ENCODE results near the gene U2SURP. TPM values are rescaled to one million over a fixed set of nuclear protein-coding genes. Genes with fewer than 3 reads are reported as not detected.
"Not testable (repeated sequence)": the region's sequence is repeated elsewhere in the genome, so short reads cannot be mapped to it uniquely, and the experiment has no call there.

The U2SURP gene
- total RNA-seq, 2 donors from 2014 or later, result 65.4 to 68.2 TPM

- intact Hi-C loops (cut with DNase I), result no loop called here
- H3K27ac ChIP-seq, result no peak overlapping the region
- no peaks in the 10 kb centered on the region for H3K4me1 ChIP-seq
- ATAC-seq (no peak), DNase-seq (no peak)
- no peak for TF ChIP-seq POLR2A (IDR thresholded peaks at IDR 0.05)
- TF ChIP-seq, protein P1, sequence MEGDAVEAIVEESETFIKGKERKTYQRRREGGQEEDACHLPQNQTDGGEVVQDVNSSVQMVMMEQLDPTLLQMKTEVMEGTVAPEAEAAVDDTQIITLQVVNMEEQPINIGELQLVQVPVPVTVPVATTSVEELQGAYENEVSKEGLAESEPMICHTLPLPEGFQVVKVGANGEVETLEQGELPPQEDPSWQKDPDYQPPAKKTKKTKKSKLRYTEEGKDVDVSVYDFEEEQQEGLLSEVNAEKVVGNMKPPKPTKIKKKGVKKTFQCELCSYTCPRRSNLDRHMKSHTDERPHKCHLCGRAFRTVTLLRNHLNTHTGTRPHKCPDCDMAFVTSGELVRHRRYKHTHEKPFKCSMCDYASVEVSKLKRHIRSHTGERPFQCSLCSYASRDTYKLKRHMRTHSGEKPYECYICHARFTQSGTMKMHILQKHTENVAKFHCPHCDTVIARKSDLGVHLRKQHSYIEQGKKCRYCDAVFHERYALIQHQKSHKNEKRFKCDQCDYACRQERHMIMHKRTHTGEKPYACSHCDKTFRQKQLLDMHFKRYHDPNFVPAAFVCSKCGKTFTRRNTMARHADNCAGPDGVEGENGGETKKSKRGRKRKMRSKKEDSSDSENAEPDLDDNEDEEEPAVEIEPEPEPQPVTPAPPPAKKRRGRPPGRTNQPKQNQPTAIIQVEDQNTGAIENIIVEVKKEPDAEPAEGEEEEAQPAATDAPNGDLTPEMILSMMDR (IDR thresholded peaks at IDR 0.05), result no peak
- H3K27me3 ChIP-seq, result no peaks in the 10 kb centered on the region
- H3K9me3 ChIP-seq, result no peaks in the 10 kb centered on the region
- WGBS, 2 donors, result 22% methylated on average over 7 of the region's 7 CpGs
- no peaks in the 10 kb centered on the region for H3K36me3 ChIP-seq (replicated peaks in 1 of 2; ENCODE audit: insufficient read depth in 1 of 2, low read depth in 2 of 2)
- H3K4me3 ChIP-seq, result no peak overlapping the region
These were observed 13.7 kb upstream of the U2SURP start for GRCh38 chr3:142987707-142988106.

GRCh38 chr3:142988221-142988620 lies 13.1 kb upstream of the U2SURP start:
- H3K9me3 ChIP-seq; ATAC-seq; intact Hi-C loops (cut with DNase I); DNase-seq; H3K27me3 ChIP-seq; H3K4me1 ChIP-seq; H3K4me3 ChIP-seq; H3K27ac ChIP-seq; H3K36me3 ChIP-seq (replicated peaks in 1 of 2; ENCODE audit: insufficient read depth in 1 of 2, low read depth in 2 of 2): not testable (repeated sequence)
- WGBS, 2 donors, result 66 to 80% methylated on average over 2 of the region's 2 CpGs

DNA sequence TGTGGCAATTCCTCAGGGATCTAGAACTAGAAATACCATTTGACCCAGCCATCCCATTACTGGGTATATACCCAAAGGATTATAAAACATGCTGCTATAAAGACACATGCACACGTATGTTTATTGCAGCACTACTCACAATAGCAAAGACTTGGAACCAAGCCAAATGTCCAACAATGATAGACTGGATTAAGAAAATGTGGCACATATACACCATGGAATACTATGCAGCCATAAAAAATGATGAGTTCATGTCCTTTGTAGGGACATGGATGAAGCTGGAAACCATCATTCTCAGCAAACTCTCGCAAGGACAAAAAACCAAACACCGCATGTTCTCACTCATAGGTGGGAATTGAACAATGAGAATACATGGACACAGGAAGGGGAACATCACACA lies 12.5 kb upstream of the U2SURP start:
- H3K4me3 ChIP-seq; DNase-seq; H3K4me1 ChIP-seq; intact Hi-C loops (cut with DNase I); H3K27me3 ChIP-seq; H3K27ac ChIP-seq; ATAC-seq; H3K36me3 ChIP-seq (replicated peaks in 1 of 2; ENCODE audit: insufficient read depth in 1 of 2, low read depth in 2 of 2); H3K9me3 ChIP-seq: not testable (repeated sequence)
- WGBS, 2 donors, result 80 to 88% methylated on average over 1 to 3 of the region's 3 CpGs

DNA sequence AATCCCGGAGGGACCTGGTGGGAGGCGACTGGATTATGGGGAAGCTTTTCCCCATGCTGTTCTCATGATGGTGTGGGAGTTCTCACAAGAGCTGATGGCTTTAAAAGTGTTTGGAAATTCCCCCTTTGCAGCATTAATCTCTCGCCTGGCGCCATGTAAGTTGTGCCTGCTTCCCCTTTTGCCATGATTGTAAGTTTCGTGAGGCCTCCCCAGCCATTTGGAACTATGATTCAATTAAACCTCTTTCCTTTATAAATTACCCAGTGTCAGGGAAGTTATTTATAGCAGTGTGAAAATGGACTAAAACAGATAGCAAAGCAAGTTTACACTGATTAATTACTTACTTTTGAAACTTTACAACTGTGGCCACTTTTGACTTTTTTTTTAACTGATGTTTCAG lies 10.6 kb upstream of the U2SURP start:
- Histone ChIP-seq H3K9me3 (no peaks in the 10 kb centered on the region), H3K27me3 (no peaks in the 10 kb centered on the region), H3K36me3 (replicated peaks in 1 of 2; ENCODE audit: insufficient read depth in 1 of 2, low read depth in 2 of 2) (no peaks in the 10 kb centered on the region), H3K4me3 (no peak overlapping the region), H3K4me1 (no peaks in the 10 kb centered on the region), H3K27ac (no peak overlapping the region)
- ATAC-seq (no peak), DNase-seq (no peak)
- intact Hi-C loops (cut with DNase I), result loop anchor here (5.0 kb wide), 2 partner anchors 163 to 408 kb away; no protein-coding TSS in a partner anchor
- TF ChIP-seq, protein P1 (IDR thresholded peaks at IDR 0.05), result no peak
- TF ChIP-seq POLR2A (IDR thresholded peaks at IDR 0.05), result no peak
- WGBS, 2 donors, result 54 to 68% methylated on average over 5 of the region's 5 CpGs

DNA sequence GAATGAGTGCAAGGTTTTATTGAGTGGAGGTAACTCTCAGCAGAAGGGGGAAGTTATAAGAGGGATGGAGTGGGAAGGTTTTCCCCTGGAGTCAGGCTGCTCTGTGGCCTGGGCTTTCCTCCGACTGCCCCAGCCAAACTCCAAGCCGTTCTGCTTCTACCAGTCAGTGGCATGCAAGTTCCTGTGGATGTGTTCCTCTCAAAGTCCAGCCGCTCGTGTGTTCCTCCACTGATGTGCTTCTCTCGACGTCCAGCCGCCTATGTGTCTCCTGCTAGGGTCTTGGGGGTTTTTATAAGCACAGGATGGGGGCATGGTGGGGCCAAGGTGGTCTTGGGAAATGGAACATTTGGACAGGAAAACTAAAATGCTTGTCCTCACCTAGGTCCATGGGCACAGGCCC lies 9.0 kb upstream of the U2SURP start:
- WGBS, 2 donors, result 60 to 66% methylated on average over 7 of the region's 7 CpGs
- no peak overlapping the region for H3K27ac ChIP-seq
- no peaks in the 10 kb centered on the region for H3K4me1 ChIP-seq
- no peak for DNase-seq
- no peaks in the 10 kb centered on the region for H3K27me3 ChIP-seq
- no peaks in the 10 kb centered on the region for H3K9me3 ChIP-seq
- intact Hi-C loops (cut with DNase I), result loop anchor here (5.0 kb wide), 2 partner anchors 165 to 410 kb away; no protein-coding TSS in a partner anchor
- no peak overlapping the region for H3K4me3 ChIP-seq
- no peaks in the 10 kb centered on the region for H3K36me3 ChIP-seq (replicated peaks in 1 of 2; ENCODE audit: insufficient read depth in 1 of 2, low read depth in 2 of 2)
- ATAC-seq, result no peak
- TF ChIP-seq, protein P1 (IDR thresholded peaks at IDR 0.05), result no peak
- TF ChIP-seq POLR2A (IDR thresholded peaks at IDR 0.05), result no peak

DNA sequence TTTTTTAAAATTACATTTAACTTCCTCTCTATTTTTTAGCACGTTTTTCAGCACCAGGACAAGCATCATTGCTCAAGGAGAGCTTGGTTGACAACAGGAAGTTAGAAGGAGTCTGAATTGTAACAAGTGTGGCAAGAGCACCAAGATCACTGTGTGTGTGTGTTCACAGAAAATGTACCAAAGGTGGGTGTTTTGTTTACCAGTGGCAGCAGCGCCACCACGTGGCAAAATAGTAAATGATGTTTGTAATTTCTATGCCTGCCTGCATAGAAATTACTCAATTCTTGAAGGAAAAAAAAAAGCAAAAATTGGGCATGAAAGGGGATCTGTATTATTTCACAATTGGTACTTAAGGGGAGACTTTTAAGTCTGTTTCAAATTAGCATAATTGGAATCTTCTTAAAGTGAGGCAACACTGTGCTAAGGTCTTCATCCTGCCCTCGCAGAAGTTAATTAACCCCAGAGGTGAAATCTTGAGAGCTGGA lies 7.4 kb upstream of the U2SURP start:
- H3K36me3 ChIP-seq (replicated peaks in 1 of 2; ENCODE audit: insufficient read depth in 1 of 2, low read depth in 2 of 2), result no peaks in the 10 kb centered on the region
- no peaks in the 10 kb centered on the region for H3K4me1 ChIP-seq
- 17 to 20% methylated on average over 4 of the region's 4 CpGs for WGBS, 2 donors
- no peak for TF ChIP-seq POLR2A (IDR thresholded peaks at IDR 0.05)
- TF ChIP-seq, protein P1 (IDR thresholded peaks at IDR 0.05), result peak in 6 of 7 experiments; percentile 44 to 63 (median 62)
- H3K27me3 ChIP-seq, result no peaks in the 10 kb centered on the region
- ATAC-seq (peak; percentile 50), DNase-seq (peak; percentile 53 to 71 (median 64))
- H3K9me3 ChIP-seq, result no peaks in the 10 kb centered on the region
- H3K27ac ChIP-seq, result no peak overlapping the region
- intact Hi-C loops (cut with DNase I), result loop anchor here (5.0 kb wide), 2 partner anchors 167 to 412 kb away; no protein-coding TSS in a partner anchor
- H3K4me3 ChIP-seq, result no peak overlapping the region

Data from body of pancreas (tissue), 4 donors.